H9 (cell line): ENCODE measurements around the gene RAP1GDS1. TPM values are rescaled to one million over a fixed set of nuclear protein-coding genes. Genes with fewer than 3 reads are reported as not detected.
"Not testable (repeated sequence)": the region's sequence is repeated elsewhere in the genome, so short reads cannot be mapped to it uniquely, and the experiment has no call there.

Source experiments
- DNase-seq: peaks from one replicate; pipeline ENCODE4 v3.0.0-alpha.2; 2017
- H2AFZ ChIP-seq: one replicate; pipeline ENCODE4 v1.6.1; 2013; ENCODE audit warnings: mild to moderate bottlenecking, low read length, control low read depth, moderate library complexity
- H2AK5ac ChIP-seq: 2 replicates; pipeline ENCODE4 v1.6.1; 2013; ENCODE audit warnings: low read length, control low read depth, mixed read lengths; ENCODE audit not compliant: insufficient read length
- H2BK120ac ChIP-seq: one replicate; pipeline ENCODE4 v1.6.1; 2013; ENCODE audit warnings: low read depth, mild to moderate bottlenecking, low read length, control low read depth, inconsistent platforms; ENCODE audit not compliant: poor library complexity, severe bottlenecking
- H2BK12ac ChIP-seq: 2 replicates; pipeline ENCODE4 v1.6.1; 2013; ENCODE audit warnings: low read length, control low read depth, mixed read lengths, low read depth; ENCODE audit not compliant: insufficient read length
- H2BK15ac ChIP-seq: 2 replicates; pipeline ENCODE4 v1.6.1; 2013; ENCODE audit warnings: low read depth, low read length, control low read depth
- H2BK20ac ChIP-seq: one replicate; pipeline ENCODE4 v1.6.1; 2013; ENCODE audit warnings: low read depth, mild to moderate bottlenecking, low read length, control low read depth, inconsistent platforms; ENCODE audit not compliant: poor library complexity, severe bottlenecking
- H2BK5ac ChIP-seq: 2 replicates; pipeline ENCODE4 v1.6.1; 2013; ENCODE audit warnings: low read length, control low read depth, mixed read lengths; ENCODE audit not compliant: insufficient read length
- H3K14ac ChIP-seq: 2 replicates; pipeline ENCODE4 v1.6.1; 2013; ENCODE audit warnings: low read length, control low read depth; ENCODE audit not compliant: insufficient read depth
- H3K18ac ChIP-seq: 2 replicates; pipeline ENCODE4 v1.6.1; 2013; ENCODE audit warnings: low read depth, mild to moderate bottlenecking, mixed read lengths, low read length, control low read depth; ENCODE audit not compliant: insufficient read length
- H3K23ac ChIP-seq: 2 replicates; pipeline ENCODE4 v1.6.1; 2013; ENCODE audit warnings: low read length, control low read depth, mixed read lengths, low read depth; ENCODE audit not compliant: insufficient read length
- H3K23me2 ChIP-seq: 2 replicates; pipeline ENCODE4 v1.6.1; 2013; ENCODE audit warnings: low read depth, mild to moderate bottlenecking, mixed read lengths, low read length, control low read depth; ENCODE audit not compliant: insufficient read length, poor library complexity, severe bottlenecking
- H3K27ac ChIP-seq: 2 replicates; pipeline ENCODE4 v1.5.1; 2013; ENCODE audit warnings: low read length, control low read depth, mixed read lengths, low read depth; ENCODE audit not compliant: insufficient read length
- H3K27me3 ChIP-seq: 2 replicates; pipeline ENCODE4 v1.6.1; 2013; ENCODE audit warnings: low read length, control low read depth, inconsistent platforms; ENCODE audit not compliant: insufficient read depth
- H3K4ac ChIP-seq: 2 replicates; pipeline ENCODE4 v1.6.1; 2013; ENCODE audit warnings: low read depth, mild to moderate bottlenecking, control low read depth, inconsistent platforms, low read length, moderate library complexity
- H3K4me1 ChIP-seq: 2 replicates; pipeline ENCODE4 v1.6.1; 2013; ENCODE audit warnings: low read length, control low read depth, inconsistent platforms; ENCODE audit not compliant: insufficient read depth
- H3K4me2 ChIP-seq: 2 replicates; pipeline ENCODE4 v1.6.1; 2013; ENCODE audit warnings: low read length, control low read depth, mixed read lengths; ENCODE audit not compliant: insufficient read length, insufficient read depth
- H3K56ac ChIP-seq: 2 replicates; pipeline ENCODE4 v1.6.1; 2013; ENCODE audit warnings: low read depth, mild to moderate bottlenecking, mixed read lengths, low read length, control low read depth; ENCODE audit not compliant: insufficient read length
- H3K79me1 ChIP-seq: 2 replicates; pipeline ENCODE4 v1.6.1; 2013; ENCODE audit warnings: low read depth, mild to moderate bottlenecking, moderate library complexity, low read length, control low read depth, inconsistent platforms; ENCODE audit not compliant: insufficient read depth, poor library complexity, severe bottlenecking
- H3K79me2 ChIP-seq: 2 replicates; pipeline ENCODE4 v1.6.1; 2013; ENCODE audit warnings: low read length, control low read depth, inconsistent platforms; ENCODE audit not compliant: insufficient read depth
- H3K9ac ChIP-seq: 2 replicates; pipeline ENCODE4 v1.6.1; 2013; ENCODE audit warnings: low read length, control low read depth, mixed read lengths; ENCODE audit not compliant: insufficient read length; ENCODE audit errors: extremely low read depth
- H3K9me3 ChIP-seq: one replicate; pipeline ENCODE4 v1.6.1; 2013; ENCODE audit warnings: low read depth, low read length, inconsistent platforms; ENCODE audit not compliant: control insufficient read depth
- H3T11ph ChIP-seq: one replicate; pipeline ENCODE4 v1.6.1; 2013; ENCODE audit warnings: mild to moderate bottlenecking, low read length, control low read depth, inconsistent platforms
- H4K20me1 ChIP-seq: one replicate; pipeline ENCODE4 v1.6.1; 2013; ENCODE audit not compliant: control insufficient read depth, insufficient read length, insufficient read depth
- H4K5ac ChIP-seq: 2 replicates; pipeline ENCODE4 v1.6.1; 2013; ENCODE audit warnings: low read depth, mild to moderate bottlenecking, mixed read lengths, low read length, control low read depth; ENCODE audit not compliant: insufficient read length
- H4K8ac ChIP-seq: replicated peaks from 2 replicates; pipeline ENCODE4 v1.6.1; 2013; ENCODE audit warnings: low read length, control low read depth, mixed read lengths, low read depth; ENCODE audit not compliant: insufficient read length
- H4K91ac ChIP-seq: 2 replicates; pipeline ENCODE4 v1.6.1; 2013; ENCODE audit warnings: low read depth, mild to moderate bottlenecking, moderate library complexity, mixed read lengths, low read length, control low read depth; ENCODE audit not compliant: insufficient read length
- H3K27ac Mint-ChIP-seq, 3 experiments: 2 replicates in 2 of 3; 3 replicates in 1 of 3; pipeline ENCODE4 v1.8.0; 2020 to 2021; ENCODE audit warnings: mixed read lengths in 3 of 3, mild to moderate bottlenecking in 1 of 3, moderate library complexity in 1 of 3
- H3K27me3 Mint-ChIP-seq: 2 replicates; pipeline ENCODE4 v1.8.0; 2021; ENCODE audit warnings: low read depth, mild to moderate bottlenecking, moderate library complexity, mixed read lengths
- H3K36me3 Mint-ChIP-seq, 3 experiments: 2 replicates in 2 of 3; 3 replicates in 1 of 3; pipeline ENCODE4 v1.8.0; 2020 to 2021; ENCODE audit warnings: low read depth in 3 of 3, mixed read lengths in 3 of 3; ENCODE audit not compliant: insufficient read depth in 1 of 3
- H3K4me1 Mint-ChIP-seq, 2 experiments: 2 replicates each; pipeline ENCODE4 v1.8.0; 2020; ENCODE audit warnings: mixed read lengths in 2 of 2
- H3K4me3 Mint-ChIP-seq, 2 experiments: 2 replicates in 1 of 2; 3 replicates in 1 of 2; pipeline ENCODE4 v1.8.0; 2020 to 2021; ENCODE audit warnings: mild to moderate bottlenecking in 2 of 2, mixed read lengths in 2 of 2, moderate library complexity in 1 of 2
- H3K9me3 Mint-ChIP-seq, 2 experiments: 2 replicates in 1 of 2; 3 replicates in 1 of 2; pipeline ENCODE4 v1.8.0; 2020; ENCODE audit warnings: mild to moderate bottlenecking in 2 of 2, mixed read lengths in 2 of 2, moderate library complexity in 1 of 2
- WGBS: extraction: QIAGEN DNeasy Blood & Tissue Kit; methylation state at CpG from one replicate; pipeline ENCODE4 v1.1.7; 2013; ENCODE audit warnings: missing lambda C conversion rate, low lambda C conversion rate, mixed read lengths; ENCODE audit not compliant: insufficient read length; ENCODE audit errors: extremely low coverage; 5-methylcytosine and 5-hydroxymethylcytosine counted together
- total RNA-seq: library from RNA; stranded (reverse); gene quantifications from 2 replicates; pipeline ENCODE4 v1.2.1, GENCODE V29; 2021
- TF ChIP-seq, protein P1 (sequence below): fragments of 200-600 bp; sonication (generic); conservative IDR thresholded peaks from 3 replicates; pipeline ENCODE4 v1.8.0; 2021; ENCODE audit warnings: antibody characterized with exemption, mild to moderate bottlenecking

Gene RAP1GDS1
- total RNA-seq, 1 experiment from 2014 or later, result 25.2 TPM

- H3K4me2 ChIP-seq, result no peak overlapping the region
- no peak overlapping the region for H3K23ac ChIP-seq
- no peaks in the 10 kb centered on the region for H3K23me2 ChIP-seq
- H2BK15ac ChIP-seq, result no peak overlapping the region
- no peak overlapping the region for H2BK12ac ChIP-seq
- Mint-ChIP-seq H3K36me3 (peaks cover 15 to 16% (median 15%) of the 10 kb centered on the region in 3 experiments), H3K4me3 (no peak overlapping the region), H3K27ac (no peak overlapping the region), H3K9me3 (peaks cover 7 to 10% of the 10 kb centered on the region in 2 experiments), H3K4me1 (no peaks in the 10 kb centered on the region), H3K27me3 (no peaks in the 10 kb centered on the region)
- H3K27ac ChIP-seq, result no peak overlapping the region
- no peaks in the 10 kb centered on the region for H3K9me3 ChIP-seq
- H3K79me2 ChIP-seq, result no peaks in the 10 kb centered on the region
- no peak overlapping the region for H3T11ph ChIP-seq
- H2BK20ac ChIP-seq, result no peak overlapping the region
- H3K4me1 ChIP-seq, result no peaks in the 10 kb centered on the region
- H4K20me1 ChIP-seq, result no peaks in the 10 kb centered on the region
- H2BK120ac ChIP-seq, result no peak overlapping the region
- no peak overlapping the region for H3K14ac ChIP-seq
- no peak overlapping the region for H4K5ac ChIP-seq
- H3K18ac ChIP-seq, result no peak overlapping the region
- no peak for DNase-seq
- no peaks in the 10 kb centered on the region for H3K27me3 ChIP-seq
- H4K91ac ChIP-seq, result no peak overlapping the region
- H2AK5ac ChIP-seq, result no peak overlapping the region
- no peak overlapping the region for H3K9ac ChIP-seq
- H3K4ac ChIP-seq, result no peak overlapping the region
- no peaks in the 10 kb centered on the region for H3K79me1 ChIP-seq
- H4K8ac ChIP-seq, result no peak overlapping the region
- H2BK5ac ChIP-seq, result no peak overlapping the region
- H2AFZ ChIP-seq, result no peak overlapping the region
- TF ChIP-seq, protein P1, sequence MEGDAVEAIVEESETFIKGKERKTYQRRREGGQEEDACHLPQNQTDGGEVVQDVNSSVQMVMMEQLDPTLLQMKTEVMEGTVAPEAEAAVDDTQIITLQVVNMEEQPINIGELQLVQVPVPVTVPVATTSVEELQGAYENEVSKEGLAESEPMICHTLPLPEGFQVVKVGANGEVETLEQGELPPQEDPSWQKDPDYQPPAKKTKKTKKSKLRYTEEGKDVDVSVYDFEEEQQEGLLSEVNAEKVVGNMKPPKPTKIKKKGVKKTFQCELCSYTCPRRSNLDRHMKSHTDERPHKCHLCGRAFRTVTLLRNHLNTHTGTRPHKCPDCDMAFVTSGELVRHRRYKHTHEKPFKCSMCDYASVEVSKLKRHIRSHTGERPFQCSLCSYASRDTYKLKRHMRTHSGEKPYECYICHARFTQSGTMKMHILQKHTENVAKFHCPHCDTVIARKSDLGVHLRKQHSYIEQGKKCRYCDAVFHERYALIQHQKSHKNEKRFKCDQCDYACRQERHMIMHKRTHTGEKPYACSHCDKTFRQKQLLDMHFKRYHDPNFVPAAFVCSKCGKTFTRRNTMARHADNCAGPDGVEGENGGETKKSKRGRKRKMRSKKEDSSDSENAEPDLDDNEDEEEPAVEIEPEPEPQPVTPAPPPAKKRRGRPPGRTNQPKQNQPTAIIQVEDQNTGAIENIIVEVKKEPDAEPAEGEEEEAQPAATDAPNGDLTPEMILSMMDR, result no peak
- no peak overlapping the region for H3K56ac ChIP-seq
Observed at GRCh38 chr4:98416844-98417243, 155.7 kb downstream of the RAP1GDS1 start.

GRCh38 chr4:98420151-98420550, 159.0 kb downstream of the RAP1GDS1 start:
- H3K14ac ChIP-seq, H3K56ac ChIP-seq, H3K27ac Mint-ChIP-seq, H3K4ac ChIP-seq, H3K9ac ChIP-seq, H2AK5ac ChIP-seq, H3K27me3 ChIP-seq, H2AFZ ChIP-seq, DNase-seq, H3K79me2 ChIP-seq, H3K9me3 ChIP-seq, H2BK120ac ChIP-seq, H2BK12ac ChIP-seq, H2BK5ac ChIP-seq, H2BK15ac ChIP-seq, H3T11ph ChIP-seq, H3K18ac ChIP-seq, H3K79me1 ChIP-seq, H3K23ac ChIP-seq, H3K4me3 Mint-ChIP-seq, H4K8ac ChIP-seq, H2BK20ac ChIP-seq, H3K4me1 ChIP-seq, H3K27me3 Mint-ChIP-seq, H4K91ac ChIP-seq, H4K20me1 ChIP-seq, H3K9me3 Mint-ChIP-seq, H4K5ac ChIP-seq, H3K4me1 Mint-ChIP-seq, H3K4me2 ChIP-seq, H3K27ac ChIP-seq, H3K23me2 ChIP-seq: not testable (repeated sequence)
- H3K36me3 Mint-ChIP-seq, result peaks cover 28 to 30% (median 30%) of the 10 kb centered on the region in 3 experiments
- WGBS, result no CpG with 5 or more reads among the region's 3 CpGs
